Loucy (cell line): ENCODE results near the gene DRD2.

Experiments used
- CTCF ChIP-seq: fragments of 200-600 bp; sonication (generic); conservative IDR thresholded peaks from 2 replicates; pipeline ENCODE4 v1.5.1; 2014; ENCODE audit warnings: mild to moderate bottlenecking, antibody characterized with exemption, low read length
- EZH2phosphoT487 ChIP-seq: fragments of 200-600 bp; IDR thresholded peaks from 2 replicates; pipeline ENCODE4 v1.6.1; 2018; ENCODE audit warnings: antibody characterized with exemption, mild to moderate bottlenecking, moderate library complexity, borderline replicate concordance

GRCh38 chr11:113410414-113411135 lies 64.6 kb downstream of the DRD2 start:
- TF ChIP-seq CTCF: no peak
- TF ChIP-seq EZH2phosphoT487: no peak
